Urothelium cell line (cell line): Measurements from ENCODE around the gene LYRM4.
"Not testable (repeated sequence)": the region's sequence is repeated elsewhere in the genome, so short reads cannot be mapped to it uniquely, and the experiment has no call there.

ENCODE experiments used
- DNase-seq: peaks from one replicate; pipeline ENCODE4 v3.0.0; 2011; ENCODE audit warnings: low spot score, mixed read lengths
- FAIRE-seq: peaks from 2 replicates; lab custom pipeline; 2011; peaks lifted over from hg19 to GRCh38; lab: Jason Lieb, UNC

LYRM4 gene

GRCh38 chr6:5084781-5085647 is 175.7 kb downstream of the LYRM4 start, which contains the start of gene PPP1R3G:
PPP1R3G (plus strand) TSS chr6:5085341; CDS start chr6:5085486, 145 bp downstream.
- DNase-seq = no peak

GRCh38 chr6:5084360-5084780 is 176.4 kb downstream of the LYRM4 start:
- no peak for FAIRE-seq
- DNase-seq = no peak

More at GRCh38 chr6:5084781-5085647, 175.7 kb downstream of the LYRM4 start, which contains the start of gene PPP1R3G:
- FAIRE-seq = no peak

- FAIRE-seq (no peak), DNase-seq (no peak)
Observed at GRCh38 chr6:5083813-5084359, 176.9 kb downstream of the LYRM4 start.

DNA sequence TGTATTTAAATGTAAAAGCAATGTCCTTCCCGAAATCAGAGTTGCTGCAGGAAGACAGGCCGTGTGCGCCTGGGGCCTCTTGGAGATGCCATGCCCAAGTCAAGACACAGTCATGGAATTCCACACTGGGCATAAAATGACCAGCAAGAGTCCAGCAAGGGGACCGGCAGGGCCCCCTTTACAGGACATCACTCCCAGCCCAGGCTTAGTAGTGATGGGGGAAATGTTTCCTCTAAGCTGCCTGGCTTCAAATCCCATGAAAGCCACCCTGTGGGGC is 177.5 kb downstream of the LYRM4 start:
- no peak for DNase-seq
- no peak for FAIRE-seq

DNA sequence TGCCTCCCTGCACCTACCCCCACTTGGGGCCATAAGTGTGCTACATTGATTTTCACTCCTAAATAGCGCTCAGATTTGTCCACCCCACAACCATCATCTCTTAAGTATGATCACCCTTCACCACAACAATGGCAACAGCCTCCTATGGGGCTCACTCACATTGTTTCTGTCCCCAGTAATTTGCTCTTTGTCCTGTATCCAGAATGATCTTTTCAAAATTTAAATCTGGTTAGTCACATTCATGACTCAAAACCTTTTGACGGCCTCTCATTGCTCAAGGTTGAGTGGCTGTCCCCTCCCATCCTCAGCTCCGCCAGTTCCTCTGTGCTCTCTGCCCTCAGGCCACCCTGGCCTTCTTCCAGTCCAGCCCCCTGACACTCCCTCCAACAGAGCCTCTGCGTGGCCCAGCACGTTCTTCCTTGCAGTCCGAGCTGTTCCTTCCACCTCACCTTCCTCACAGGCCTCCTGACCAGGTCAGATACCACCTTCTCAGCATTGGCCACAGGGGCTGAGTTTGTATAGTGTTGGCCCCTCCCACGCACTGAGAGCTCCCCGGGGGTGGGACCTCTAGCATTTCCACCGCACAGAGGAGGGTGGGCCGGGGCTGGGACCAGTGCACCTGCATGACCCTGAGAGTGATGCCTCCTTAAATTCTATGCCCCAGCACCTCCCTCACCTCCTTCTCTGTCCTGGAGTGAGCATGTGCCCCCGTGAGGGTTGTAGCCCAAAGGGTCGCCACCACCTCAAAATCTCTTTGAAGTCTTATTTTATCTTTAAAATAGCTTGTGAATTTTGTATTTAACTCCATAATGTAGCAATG is 178.1 kb downstream of the LYRM4 start:
- no peak for FAIRE-seq
- no peak for DNase-seq

GRCh38 chr6:5081955-5082354 is 178.8 kb downstream of the LYRM4 start:
- no peak for FAIRE-seq
- DNase-seq = no peak

- no peak for FAIRE-seq
Observed at GRCh38 chr6:5081182-5081581, 179.6 kb downstream of the LYRM4 start.

DNA sequence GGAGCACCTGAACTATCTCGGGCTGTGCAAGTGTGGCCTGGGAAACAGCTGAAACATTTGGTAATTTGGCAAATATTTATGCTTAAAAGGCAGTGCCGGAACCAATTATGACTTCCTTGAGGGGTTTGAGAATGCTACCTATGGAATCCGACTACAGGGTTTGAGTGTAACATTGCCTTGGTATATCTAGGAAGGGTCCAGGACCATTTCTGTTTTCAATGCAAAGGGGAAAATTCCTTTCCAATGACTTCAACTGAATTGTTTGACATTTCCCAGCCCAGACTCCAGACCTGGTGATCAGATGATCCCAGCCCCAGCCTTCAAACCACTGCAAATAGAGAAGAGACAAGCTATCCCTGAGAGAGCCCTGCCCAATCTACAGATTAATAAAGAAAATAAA is 180.2 kb downstream of the LYRM4 start:
- no peak for FAIRE-seq
- no peak for DNase-seq

More at GRCh38 chr6:5081182-5081581, 179.6 kb downstream of the LYRM4 start:
- DNase-seq = no peak

DNA sequence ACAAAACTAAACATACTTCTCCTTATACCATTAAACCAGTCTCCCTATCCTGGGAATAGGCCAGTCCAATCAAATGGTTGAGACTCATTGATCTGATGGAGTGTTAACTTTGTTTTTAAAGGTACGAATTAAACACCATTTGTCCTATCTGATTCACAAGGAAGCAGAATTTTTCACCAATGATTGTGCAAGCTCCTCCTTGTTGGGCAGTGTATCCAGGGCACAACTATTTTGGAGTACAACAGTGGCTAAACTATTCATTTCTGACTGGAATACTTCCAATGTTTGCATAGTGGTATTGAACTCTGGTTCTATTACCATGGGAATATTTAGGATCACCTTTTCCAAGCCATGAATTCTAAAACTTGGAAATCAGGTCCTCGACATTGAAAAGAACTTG is 181.1 kb downstream of the LYRM4 start:
- no peak for DNase-seq
- FAIRE-seq = no peak

DNA sequence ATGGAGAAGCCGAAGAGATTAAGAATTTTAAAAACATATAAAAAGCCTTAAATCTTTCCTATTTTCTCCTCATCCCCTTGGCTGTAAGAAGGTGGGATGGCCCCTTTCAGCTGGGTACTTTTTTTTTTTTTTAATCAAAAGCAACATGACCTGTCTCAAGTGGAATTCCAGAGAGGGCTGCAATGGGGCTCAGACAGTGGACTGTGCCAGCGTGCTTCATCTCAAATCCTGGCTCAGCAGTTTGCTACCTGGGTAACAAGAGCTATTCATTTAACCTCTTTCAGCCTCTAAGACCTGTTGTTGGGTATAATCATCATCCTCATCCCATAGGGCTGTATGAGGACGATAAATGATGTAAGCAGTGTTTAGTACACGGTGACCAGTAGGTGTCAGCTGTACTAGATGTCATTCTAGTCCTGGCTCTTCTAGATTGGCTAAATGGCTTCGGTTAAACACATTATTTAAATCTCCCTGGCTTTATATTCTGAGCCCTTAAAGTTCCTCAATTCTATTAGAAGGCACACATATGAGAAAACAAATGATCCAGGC is 182.6 kb downstream of the LYRM4 start:
- FAIRE-seq (no peak), DNase-seq (no peak)

DNA sequence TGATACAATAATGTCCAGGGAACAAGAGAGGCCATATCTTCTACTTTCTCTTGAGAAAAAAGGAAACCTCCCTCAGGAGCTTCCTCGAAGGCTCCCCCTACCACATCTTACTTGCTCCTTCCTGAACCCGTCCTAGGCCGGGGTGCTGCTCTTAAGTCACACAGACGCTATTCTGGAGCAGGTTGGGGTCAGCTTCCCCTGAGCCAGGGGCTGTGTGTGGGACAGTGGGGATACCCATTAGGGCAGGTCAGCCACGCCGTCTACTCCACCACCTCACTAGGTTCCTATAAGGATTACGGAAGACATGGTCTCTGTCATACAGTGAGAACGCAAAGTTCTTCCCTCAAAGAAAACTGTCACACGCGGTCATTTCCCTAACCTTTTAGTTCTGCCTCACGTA is 183.8 kb downstream of the LYRM4 start:
- DNase-seq = no peak
- no peak for FAIRE-seq

- no peak for DNase-seq
- FAIRE-seq = no peak
Observed at GRCh38 chr6:5073992-5074391, 186.8 kb downstream of the LYRM4 start.

- no peak for DNase-seq
- FAIRE-seq = no peak
Observed at GRCh38 chr6:5072440-5072839, 188.3 kb downstream of the LYRM4 start.

- no peak for DNase-seq
- no peak for FAIRE-seq
Observed at GRCh38 chr6:5071216-5071615, 189.5 kb downstream of the LYRM4 start.

DNA sequence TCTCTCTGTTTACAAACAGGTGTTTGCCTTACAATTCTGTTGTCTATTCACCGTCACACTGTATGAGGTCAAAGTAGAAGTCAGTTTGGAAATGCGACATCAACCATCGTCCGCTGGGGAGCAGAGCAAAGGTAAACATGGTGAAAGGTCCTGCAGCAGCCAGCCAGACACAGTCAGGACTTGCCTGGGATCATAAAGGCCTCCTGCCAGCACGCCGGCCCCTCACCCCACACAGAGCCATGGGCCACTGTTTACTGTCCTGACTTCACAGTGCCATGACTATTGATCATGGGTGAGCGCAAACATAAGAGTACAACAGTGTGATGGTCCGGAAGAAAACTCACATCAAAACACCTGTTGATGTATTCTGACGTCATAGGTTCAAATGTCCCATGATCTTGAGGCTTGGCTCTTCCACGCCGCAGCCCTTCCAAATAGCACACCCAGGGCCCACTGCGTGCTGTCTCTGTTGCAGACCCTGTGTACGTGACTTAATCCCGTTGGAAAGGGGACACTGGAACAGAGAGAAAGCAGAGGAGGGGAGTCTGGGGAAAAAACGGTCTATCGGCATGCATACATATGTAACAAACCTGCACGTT is 192.5 kb downstream of the LYRM4 start:
- DNase-seq (no peak), FAIRE-seq (no peak)

GRCh38 chr6:5067305-5067704 is 193.4 kb downstream of the LYRM4 start:
- DNase-seq (no peak), FAIRE-seq (no peak)

- DNase-seq (no peak), FAIRE-seq (no peak)
Observed at GRCh38 chr6:5066456-5067093, 194.2 kb downstream of the LYRM4 start.

GRCh38 chr6:5063617-5064016 is 197.1 kb downstream of the LYRM4 start:
- no peak for FAIRE-seq
- no peak for DNase-seq

DNA sequence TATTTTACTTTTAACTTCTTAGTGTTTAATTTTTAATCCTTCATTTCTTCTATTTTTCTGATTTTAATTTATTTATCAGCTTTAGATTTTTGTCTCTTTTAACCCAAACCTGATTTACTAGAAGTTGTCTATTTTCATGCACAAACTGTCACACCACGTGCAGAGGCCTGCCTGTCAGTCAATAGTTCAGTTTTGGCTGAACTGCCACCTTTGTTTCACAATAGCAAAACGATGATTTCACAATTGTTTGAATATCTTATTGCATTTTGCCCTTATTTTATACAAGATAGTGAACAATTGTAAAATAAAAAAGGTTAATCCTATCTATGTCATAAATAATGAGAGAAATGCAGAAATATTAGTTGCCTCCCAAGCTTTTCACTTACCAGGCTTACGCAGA is 199.6 kb downstream of the LYRM4 start:
- DNase-seq (no peak), FAIRE-seq (no peak)

GRCh38 chr6:5060439-5060838 is 200.3 kb downstream of the LYRM4 start:
- FAIRE-seq, DNase-seq: not testable (repeated sequence)
